Stimulated activated CD4-positive, alpha-beta T cell treated with anti-CD3 and anti-CD28 coated beads, Interleukin-12 subunit alpha, Interleukin-12 subunit beta, amount 100 ng/mL, for 48 hours (primary cell): Measurements from ENCODE around the gene SLC35A2.
"Not testable (repeated sequence)": the region's sequence is repeated elsewhere in the genome, so short reads cannot be mapped to it uniquely, and the experiment has no call there.

ENCODE experiments used
- DNase-seq, 3 donors: peaks; one replicate each; pipeline ENCODE4 v3.0.0-alpha.2; 2020; ENCODE audit warnings: low read depth in 2 of 3, low spot score in 1 of 3

The SLC35A2 gene

DNA sequence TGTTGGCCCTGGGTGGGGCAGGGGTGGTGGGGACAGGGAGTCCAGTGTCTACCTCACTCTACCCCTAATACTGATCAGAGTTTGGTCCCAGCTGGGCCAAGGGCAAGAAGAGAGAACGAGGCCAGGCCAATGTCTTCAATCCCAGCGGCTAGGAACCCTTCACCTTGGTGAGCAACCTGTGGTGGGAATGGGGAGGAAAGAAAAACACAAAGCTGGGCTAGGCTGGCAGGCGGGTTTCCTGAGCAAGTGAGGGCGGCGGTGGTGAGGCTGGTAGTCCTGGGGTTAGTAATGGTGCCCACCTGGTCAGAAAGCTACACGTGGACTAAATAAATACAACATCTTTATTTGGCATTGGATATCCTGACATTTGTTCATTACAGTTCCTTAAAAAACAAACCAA, 8.2 kb downstream of the SLC35A2 start:
- no peak for DNase-seq

DNA sequence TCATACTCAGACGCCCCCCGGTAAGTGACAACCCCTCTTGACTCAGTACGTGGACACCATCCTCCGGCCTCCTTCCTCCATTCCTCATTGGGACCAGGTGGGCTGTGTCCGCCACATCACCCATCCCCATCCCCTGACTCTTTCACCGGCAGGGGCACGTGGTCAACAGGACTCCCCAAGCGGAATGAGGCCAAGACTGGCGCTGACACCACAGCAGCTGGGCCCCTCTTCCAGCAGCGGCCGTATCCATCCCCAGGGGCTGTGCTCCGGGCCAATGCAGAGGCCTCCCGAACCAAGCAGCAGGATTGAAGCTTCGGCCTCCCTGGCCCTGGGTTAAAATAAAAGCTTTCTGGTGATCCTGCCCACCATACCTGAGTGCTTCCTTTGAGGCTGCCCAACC, 8.7 kb downstream of the SLC35A2 start:
- DNase-seq, result no peak

DNA sequence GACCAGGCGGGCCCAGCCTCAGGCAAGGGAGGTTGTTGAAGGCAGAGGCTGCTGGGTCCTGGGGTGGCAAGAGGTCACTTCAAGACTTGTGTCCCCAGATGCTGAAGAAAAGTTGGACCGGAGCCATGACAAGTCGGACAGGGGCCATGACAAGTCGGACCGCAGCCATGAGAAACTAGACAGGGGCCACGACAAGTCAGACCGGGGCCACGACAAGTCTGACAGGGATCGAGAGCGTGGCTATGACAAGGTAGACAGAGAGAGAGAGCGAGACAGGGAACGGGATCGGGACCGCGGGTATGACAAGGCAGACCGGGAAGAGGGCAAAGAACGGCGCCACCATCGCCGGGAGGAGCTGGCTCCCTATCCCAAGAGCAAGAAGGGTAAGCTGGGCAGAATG, 9.3 kb downstream of the SLC35A2 start:
- no peak for DNase-seq

DNA sequence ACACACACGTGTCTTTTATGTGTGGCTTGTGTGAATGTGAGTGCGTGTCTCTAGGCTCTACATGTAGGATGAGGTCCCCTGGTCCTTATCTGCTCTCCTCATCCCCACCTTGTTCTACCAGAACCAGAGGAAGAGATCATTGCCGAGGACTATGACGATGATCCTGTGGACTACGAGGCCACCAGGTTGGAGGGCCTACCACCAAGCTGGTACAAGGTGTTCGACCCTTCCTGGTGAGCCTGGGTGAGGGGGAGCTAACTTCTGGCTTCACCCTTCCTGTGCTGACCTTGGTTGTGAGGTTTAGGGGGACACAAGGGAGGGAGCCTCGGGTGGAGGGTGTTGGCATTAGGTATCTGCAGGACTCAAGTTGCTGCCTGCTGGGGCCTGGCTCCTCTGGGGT, 10.4 kb downstream of the SLC35A2 start:
- DNase-seq, result no peak

DNA sequence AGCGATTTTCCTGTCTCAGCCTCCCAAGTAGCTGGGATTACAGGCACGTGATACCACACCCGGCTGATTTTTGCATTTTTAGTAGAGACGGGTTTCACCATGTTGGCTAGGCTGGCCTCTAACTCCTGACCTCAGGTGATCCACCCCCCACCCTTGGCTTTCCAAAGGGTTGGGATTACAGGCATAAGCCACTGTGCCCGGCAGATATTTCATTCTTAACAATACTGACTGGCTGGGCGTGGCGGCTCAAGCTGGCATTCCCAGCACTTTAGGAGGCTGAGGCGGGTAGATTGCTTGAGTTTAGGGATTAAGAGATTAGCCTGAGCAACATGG, 12.4 kb downstream of the SLC35A2 start:
- no peak for DNase-seq

DNA sequence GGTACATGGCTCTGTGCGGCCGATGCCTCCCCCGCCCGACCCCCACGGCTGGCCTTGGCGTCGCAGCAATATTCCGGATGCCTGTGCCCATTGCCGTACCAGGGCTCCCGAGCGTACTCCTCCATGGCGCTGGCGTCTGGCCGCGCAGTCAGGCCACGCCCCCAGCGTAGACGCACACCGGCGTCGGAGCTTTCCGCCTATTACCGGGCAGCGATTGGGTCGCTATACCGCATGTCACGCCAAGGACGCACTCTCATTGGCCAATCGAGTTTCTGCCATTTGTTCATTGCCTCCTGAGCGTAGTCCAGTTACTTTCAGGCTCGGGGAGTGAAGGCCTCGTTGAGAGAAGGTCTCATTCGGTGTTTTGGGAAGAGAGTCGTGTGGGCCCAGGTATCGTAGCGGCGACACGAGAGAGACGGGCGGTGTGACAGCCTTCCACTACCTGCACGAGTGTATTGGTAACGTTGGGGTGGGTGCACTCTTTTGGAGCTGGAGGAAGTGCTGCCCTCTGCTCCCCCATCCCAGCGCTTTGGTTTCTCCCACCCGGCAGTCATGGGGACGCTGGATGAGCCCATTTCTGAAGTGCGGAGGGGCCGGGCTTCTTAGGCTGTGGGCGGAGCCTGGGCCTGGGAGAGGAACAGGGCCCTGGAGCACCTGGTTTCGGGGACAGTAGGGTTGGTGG, 13.7 kb downstream of the SLC35A2 start, which contains the start of the genes PQBP1 and TIMM17B:
PQBP1 (plus strand) TSS at position 306 of the 682 bp plus-strand sequence. CDS start 580 bp downstream, outside the sequence.
TIMM17B (minus strand) TSS at position 144 of the 682 bp plus-strand sequence; CDS start at position 125, 19 bp downstream.
- peak; percentile 79 for DNase-seq

DNA sequence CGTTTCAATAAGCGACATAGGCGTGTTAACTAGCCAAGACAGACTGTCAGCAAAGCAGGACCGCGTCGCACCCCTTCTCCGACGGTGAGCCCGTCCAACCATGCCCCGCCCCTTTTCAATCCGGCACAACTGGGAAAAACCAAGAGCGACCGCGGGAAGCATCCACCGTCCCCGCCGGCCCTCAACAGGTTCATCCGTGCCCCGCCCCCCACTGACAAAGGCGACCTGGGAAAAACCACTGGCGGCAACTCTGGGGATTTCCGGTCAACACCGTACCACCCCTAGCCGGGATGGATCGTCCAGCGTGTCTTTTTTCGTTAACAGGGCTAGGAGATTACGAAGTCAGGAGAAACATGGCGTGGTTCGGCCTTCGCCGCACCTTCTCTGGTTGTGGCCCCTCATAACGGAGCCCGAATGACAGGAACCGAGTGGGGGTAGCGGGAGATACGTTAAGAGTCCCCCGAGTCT, 14.3 kb downstream of the SLC35A2 start:
- peak in 2 of 3 donors; percentile 48 to 55 for DNase-seq

DNA sequence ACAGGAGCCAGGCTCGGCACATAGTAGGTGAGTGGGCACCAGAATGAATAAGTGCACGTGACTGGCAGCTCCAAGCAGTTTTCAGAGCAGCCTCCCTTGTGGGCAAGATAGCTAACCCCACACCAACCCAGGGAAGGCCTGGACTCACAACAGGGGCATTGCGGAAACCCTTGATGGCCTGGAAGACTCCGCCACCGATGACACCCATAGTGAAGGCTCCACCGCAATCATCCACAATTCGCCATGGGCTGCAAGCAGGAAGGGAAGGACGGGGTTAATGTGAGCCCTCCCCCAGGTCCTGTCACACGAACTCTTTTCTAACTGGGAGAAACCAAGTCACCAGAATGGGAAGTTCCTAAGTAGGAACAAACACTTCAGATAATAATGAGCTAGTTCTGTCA, 14.8 kb downstream of the SLC35A2 start:
- DNase-seq, result no peak

DNA sequence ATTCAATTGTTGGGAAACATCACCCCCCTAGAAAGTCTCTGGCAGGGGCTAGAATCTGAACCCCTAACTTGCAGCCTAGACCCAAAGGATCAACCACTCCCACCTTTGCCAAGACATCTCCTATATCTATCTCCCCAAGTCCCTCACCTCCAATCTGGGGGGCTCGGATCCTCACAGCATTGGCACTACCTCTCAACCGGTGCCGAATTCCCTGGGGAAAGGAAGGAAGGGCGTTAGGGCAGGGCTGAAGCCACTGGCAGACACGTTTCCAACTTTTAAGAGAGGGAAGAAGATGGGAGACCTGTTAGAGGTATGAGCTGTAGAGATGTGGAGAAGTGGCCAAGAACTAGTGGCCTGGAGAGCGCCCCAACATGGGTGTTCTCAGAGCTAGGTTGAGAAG, 16.6 kb downstream of the SLC35A2 start:
- no peak for DNase-seq

DNA sequence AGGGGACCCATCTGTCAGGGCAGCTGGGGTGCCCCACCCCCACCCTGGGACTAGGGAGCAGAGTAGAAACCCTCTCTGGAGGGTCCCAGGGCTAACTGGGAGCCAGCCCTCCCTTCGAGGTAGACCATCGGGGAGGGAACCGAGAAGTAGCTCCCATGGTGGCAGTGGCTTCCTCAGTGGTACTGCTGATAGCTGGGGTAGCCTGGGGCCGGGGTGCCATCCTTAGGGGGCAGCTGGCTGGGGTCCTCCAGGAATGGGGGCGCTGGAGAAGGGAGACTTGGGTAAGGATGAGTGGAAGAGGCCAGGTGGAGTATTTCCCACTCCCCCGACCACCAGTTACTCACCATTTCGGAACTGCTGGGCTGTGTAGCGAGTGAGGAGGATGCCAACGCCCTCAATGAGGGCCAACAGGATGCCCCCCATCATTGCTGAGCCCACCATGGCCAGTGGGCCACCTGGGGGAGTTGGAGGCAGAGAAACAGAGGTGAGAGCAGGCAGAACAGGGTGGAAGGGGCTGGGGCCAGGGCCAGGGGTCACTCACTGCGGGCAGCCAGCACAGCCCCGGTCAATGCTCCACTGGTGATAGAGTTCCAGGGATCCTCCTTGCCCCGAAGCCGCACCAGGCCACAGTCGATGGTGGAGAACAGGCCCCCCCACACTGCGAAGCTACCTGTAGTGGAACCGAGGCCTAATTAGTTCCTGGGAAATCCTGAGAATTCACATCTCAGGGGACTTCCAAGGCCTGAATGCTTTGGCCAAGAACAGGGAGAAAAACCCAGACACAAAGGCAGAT, 17.7 kb downstream of the SLC35A2 start:
- DNase-seq, result no peak

DNA sequence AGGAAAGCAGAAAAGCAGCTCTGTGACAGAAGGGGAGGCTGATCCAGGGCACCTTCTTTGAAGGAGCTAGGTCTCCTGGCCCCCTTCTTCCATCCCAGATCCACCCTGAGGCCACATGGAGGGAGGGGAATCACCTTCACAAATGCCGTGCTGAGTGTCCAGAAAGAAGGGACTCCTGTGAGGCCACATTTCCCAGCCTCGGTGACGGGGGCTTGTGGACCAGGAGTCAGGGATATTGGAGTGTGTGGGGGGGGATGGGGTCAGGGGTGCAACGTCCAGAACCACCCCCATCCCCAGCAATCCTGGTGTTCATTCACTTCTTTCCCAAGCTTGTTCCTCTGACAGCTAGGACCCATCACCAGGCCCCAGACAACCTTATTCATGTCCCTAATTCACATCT, 18.6 kb downstream of the SLC35A2 start:
- no peak for DNase-seq

DNA sequence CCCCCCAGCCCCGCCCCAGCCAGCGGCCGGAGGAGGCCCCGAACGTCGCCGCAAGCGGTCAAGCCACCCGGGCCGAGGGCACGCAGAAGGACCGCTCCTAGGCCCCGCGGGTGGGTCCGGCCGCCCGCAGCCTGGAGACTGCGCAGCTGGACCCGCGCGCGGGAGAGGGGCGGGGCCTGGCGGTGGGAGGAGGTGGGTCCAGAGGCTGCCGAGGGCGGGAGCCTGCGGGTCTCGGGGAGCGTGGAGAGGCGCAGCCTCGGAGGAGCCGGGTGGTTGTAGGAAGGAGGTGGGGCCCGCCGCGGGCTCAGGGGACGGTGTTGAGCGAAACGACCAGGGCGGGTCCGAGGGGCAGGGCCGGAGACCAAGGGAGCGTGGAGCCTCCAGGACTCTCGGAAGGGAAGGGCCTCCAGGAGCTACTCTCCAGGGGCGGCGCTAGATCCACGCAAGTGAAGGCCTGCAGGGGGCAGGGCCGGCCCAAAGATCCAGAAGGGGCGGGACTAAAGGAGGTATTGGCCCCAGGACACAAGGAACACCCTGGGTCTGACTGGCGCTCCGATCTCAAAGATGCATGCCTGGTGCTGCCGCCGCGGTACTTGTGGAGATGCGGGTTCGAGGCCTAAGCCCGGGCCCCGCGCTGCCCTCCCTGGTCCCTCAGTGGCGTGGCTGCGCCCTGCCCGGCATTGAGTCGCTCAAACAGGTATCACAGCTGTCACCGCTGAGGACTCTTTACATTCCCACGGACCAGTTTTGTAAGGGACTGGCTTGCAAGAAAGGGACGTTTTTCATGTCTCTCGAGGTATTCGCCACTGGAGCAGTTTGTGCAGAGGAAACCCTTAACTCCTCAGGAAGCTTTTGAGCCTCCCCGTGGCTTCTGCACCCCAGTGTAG, 19.8 kb downstream of the SLC35A2 start:
- peak; percentile 53 to 76 (median 58) for DNase-seq

DNA sequence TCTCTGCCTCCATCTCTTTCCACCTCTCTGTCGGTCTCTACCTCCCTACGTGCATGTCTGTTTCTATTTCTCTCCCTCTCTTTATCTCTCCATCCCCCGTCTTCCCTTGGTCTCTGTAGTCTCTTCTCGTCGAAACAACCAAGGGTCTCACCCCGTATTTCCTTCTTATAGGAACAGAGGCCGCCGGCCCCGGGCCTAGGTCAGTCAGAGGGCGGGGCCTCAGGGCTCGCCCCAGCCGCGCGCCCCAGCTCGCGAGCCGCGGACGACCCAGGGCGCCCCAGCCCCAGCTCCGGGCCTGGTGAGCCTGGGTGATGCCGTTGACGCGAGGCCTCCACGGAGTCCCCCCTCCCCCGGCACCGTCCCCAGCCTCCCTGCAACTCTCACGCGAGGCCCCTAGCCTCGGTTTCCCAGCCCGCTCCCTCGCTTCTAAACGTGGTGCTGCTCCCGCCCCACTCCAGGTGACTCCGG, 20.5 kb downstream of the SLC35A2 start:
- no peak for DNase-seq

DNA sequence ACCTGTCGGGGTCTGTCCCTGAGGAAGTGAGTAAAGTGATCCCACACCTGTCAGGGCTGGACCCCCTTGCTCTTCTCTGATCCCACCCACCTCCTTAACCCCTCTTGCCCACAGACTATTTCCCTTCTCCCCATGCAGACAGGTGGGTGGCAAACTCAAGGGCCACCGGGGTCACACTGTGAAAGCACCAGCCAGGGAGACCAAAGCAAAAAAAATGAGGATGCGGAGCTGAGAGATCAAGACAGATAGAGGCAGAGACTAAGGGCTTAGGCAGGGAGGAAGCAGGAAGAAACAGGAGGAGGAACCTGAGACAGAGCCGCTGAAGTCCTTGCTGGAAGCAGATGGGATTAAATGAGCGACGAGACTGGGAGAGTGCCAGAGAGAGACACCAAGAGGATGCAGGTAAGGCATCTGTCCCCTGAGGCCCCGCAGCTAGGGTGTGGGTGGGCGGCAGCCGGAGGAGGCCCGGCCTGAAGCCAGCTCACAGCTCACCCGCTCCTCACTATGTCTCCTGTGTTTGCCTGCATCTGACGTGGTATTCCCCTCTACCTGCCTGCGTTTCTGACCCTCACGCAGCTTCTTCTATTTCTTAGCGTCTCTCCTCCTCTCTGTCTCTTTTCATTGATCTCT, 21.0 kb downstream of the SLC35A2 start:
- no peak for DNase-seq

DNA sequence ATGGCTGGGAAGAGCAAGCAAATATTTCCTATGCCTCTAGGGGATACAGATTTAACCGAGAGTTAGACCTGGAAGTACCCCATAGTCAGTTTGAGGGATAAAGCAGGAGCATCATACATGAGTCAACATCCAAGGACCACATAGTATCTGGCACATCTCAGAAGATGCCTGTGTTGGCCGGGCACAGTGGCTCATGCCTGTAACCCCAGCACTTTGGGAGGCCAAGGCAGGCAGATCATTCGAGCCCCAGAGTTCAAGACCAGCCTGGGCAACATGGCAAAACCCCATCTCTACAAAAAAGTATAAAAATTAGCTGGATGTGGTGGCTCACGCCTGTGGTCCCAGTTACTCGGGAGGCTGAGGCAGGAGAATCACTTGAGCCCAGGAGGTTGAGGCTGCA, 24.9 kb downstream of the SLC35A2 start:
- not testable (repeated sequence) for DNase-seq

DNA sequence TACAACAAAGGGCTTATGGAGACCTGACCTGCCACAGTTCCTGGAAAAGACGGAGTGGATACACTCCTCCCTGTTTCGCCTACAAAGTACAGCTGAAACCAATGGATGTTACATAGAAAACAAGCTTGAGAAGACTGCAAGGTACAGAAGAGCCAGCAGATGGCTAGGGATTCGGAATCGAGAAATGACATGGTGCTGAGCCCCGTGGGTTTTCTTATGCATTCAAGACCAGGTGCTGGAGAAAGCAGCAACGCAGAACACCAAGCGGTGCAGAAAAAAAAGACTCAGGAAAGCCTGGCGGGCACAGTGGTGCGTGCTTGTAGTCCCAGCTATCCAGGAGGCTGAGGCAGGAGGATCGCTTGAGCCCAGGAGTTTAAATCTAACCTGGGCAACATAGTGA, 27.7 kb downstream of the SLC35A2 start:
- no peak for DNase-seq

DNA sequence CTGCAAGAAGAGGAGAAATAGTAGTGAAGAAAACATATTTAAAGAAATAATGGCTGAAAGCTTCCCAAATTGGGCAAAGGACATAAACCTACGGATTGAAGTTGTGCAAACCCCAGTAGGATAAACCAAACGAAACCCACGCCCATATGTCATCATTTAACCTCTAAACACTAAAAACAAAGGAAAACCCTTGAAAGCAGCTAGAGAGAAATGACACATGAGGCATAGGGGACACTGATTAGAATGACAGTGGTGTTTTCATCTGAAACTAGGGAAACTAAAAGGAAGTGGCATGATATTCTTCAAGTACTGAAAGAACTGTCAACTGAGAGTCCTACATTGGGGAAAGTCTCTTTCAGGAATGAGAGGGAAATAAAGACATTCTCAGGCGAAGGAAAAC, 34.5 kb downstream of the SLC35A2 start:
- not testable (repeated sequence) for DNase-seq

DNA sequence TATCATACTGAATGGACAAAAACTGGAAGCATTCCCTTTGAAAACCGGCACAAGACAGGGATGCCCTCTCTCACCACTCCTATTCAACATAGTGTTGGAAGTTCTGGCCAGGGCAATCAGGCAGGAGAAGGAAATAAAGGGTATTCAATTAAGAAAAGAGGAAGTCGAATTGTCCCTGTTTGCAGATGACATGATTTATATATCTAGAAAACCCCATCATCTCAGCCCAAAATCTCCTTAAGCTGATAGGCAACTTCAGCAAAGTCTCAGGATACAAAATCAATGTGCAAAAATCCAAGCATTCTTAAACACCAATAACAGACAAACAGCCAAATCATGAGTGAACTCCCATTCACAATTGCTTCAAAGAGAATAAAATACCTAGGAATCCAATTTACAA, 39.4 kb downstream of the SLC35A2 start:
- DNase-seq, result not testable (repeated sequence)

DNA sequence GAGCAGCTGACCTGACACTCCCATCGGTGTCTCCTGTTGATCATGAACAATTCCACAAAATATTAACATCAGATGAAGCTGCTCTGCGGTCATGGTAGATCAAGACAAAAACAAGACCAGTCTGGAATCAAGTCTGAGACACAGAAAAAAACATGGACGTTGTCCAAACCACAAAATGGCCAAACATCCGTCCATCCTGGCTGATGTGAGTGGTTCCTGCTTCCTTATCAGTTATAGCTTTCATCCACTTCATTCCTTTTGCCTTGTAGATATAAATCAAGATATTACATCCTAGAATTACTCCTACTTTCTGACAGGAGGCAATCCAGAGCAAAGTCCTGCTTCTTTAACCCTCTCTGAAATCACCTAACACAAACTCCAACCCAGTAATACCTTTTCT, 47.2 kb downstream of the SLC35A2 start:
- DNase-seq, result no peak

DNA sequence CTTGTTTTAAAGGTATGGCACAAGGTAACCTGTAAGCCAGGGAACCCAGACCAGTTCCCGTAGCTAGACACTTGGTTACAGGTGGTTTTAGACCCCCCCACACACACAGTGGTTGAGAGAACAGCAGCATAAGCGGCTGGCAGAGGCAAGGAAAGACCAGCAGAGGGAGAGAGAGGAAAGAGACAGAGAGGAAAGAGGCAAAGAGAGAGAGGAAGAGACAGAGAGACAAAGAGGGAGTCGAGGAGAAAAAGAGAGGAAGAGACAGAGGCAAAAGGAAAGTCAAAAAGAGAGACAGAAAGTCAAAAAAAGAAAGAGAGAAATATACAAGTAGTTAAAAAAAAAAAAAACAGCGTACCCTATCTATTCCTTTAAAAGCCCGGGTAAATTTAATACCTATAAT, 56.5 kb downstream of the SLC35A2 start:
- DNase-seq, result no peak
